ENCODE data around the gene LPCAT4. TPM values are rescaled to one million over a fixed set of nuclear protein-coding genes. Genes with fewer than 3 reads are reported as not detected.

LPCAT4 gene
- total and polyA plus RNA-seq, 8 donors: 9.7 to 34.6 (median 17.1) TPM

DNA sequence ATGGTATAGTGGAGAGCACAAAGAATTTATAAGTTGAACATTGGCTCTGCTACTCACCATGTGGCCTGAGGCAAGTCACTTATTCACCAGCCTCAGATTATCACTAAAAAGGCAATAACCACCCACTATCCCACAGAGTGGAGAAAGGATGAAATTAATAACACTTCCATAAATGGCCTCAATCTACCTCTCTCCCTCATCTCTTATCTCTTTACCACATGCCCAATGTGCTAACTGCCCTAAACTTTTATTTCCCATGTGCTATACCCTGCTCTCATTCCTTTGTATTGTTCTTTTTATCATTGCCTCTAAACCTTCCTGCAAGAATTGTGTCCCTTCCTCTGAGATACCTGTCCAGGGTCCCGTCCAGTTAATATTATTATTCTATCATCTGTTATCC is 55.4 kb downstream of the LPCAT4 start:
- intact Hi-C loops (cut with DNase I): no loop called here
- Histone ChIP-seq H3K36me3 (no peaks in the 10 kb centered on the region), H3K9me3 (no peaks in the 10 kb centered on the region), H3K4me3 (no peak overlapping the region), H3K27ac (no peak overlapping the region), H3K4me1 (no peaks in the 10 kb centered on the region), H3K27me3 (no peaks in the 10 kb centered on the region)
- DNase-seq: no peak
- no peak for ATAC-seq
- WGBS, 2 donors: 82 to 96% methylated on average over 1 of the region's 1 CpG
- no peak for FAIRE-seq
- TF ChIP-seq, protein P1, sequence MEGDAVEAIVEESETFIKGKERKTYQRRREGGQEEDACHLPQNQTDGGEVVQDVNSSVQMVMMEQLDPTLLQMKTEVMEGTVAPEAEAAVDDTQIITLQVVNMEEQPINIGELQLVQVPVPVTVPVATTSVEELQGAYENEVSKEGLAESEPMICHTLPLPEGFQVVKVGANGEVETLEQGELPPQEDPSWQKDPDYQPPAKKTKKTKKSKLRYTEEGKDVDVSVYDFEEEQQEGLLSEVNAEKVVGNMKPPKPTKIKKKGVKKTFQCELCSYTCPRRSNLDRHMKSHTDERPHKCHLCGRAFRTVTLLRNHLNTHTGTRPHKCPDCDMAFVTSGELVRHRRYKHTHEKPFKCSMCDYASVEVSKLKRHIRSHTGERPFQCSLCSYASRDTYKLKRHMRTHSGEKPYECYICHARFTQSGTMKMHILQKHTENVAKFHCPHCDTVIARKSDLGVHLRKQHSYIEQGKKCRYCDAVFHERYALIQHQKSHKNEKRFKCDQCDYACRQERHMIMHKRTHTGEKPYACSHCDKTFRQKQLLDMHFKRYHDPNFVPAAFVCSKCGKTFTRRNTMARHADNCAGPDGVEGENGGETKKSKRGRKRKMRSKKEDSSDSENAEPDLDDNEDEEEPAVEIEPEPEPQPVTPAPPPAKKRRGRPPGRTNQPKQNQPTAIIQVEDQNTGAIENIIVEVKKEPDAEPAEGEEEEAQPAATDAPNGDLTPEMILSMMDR (IDR thresholded peaks at IDR 0.05): no peak

Small RNA genes within 50 kb of the gene (microRNA-seq; reads per million reads assigned to microRNA genes)
- gene MIR1233-1: 0 reads per million in 2 donors

Other genes with a start within 250 kb of the LPCAT4 start
- gene KATNBL1, start 157.1 kb downstream of the LPCAT4 start, total RNA-seq: 10 to 100 TPM in 4 of 6 donors, 1 to 10 TPM in 2; 9.4 to 24.0 (median 11.4) TPM
- 10 to 100 TPM; 10.1 to 12.8 TPM for gene KATNBL1, start 157.1 kb downstream of the LPCAT4 start, polyA plus RNA-seq
- gene EMC4, start 142.2 kb downstream of the LPCAT4 start, total RNA-seq: 10 to 100 TPM; 39.6 to 52.7 (median 41.0) TPM
- gene EMC4, start 142.2 kb downstream of the LPCAT4 start, polyA plus RNA-seq: 10 to 100 TPM; 62.0 to 82.6 TPM
- gene SLC12A6, start 29.4 kb downstream of the LPCAT4 start, total RNA-seq: 10 to 100 TPM in 1 of 6 donors, 1 to 10 TPM in 5; 2.5 to 13.1 (median 6.4) TPM
- gene SLC12A6, start 29.4 kb downstream of the LPCAT4 start, polyA plus RNA-seq: 1 to 10 TPM; 2.8 to 5.9 TPM
- gene NOP10, start 24.1 kb downstream of the LPCAT4 start, total RNA-seq: 10 to 100 TPM; 23.9 to 53.6 (median 33.8) TPM
- gene NOP10, start 24.1 kb downstream of the LPCAT4 start, polyA plus RNA-seq: 10 to 100 TPM; 73.4 to 87.9 TPM
- gene NUTM1, start 23.9 kb downstream of the LPCAT4 start, total RNA-seq: not detected
- not detected for gene NUTM1, start 23.9 kb downstream of the LPCAT4 start, polyA plus RNA-seq
- gene GOLGA8A, start 70.6 kb upstream of the LPCAT4 start, total RNA-seq: 10 to 100 TPM in 5 of 6 donors, 1 to 10 TPM in 1; 6.2 to 99.6 (median 77.1) TPM
- 100 to 1,000 TPM; 114 to 155 TPM for gene GOLGA8A, start 70.6 kb upstream of the LPCAT4 start, polyA plus RNA-seq
- gene GOLGA8B, start 216.5 kb upstream of the LPCAT4 start, total RNA-seq: 100 to 1,000 TPM in 5 of 6 donors, 10 to 100 TPM in 1; 77.7 to 245 (median 115) TPM
- gene GOLGA8B, start 216.5 kb upstream of the LPCAT4 start, polyA plus RNA-seq: 100 to 1,000 TPM; 371 to 529 TPM